AG04450 (cell line): Measurements from ENCODE around the gene EAPP. TPM values are rescaled to one million over a fixed set of nuclear protein-coding genes. Genes with fewer than 3 reads are reported as not detected.
"Not testable (repeated sequence)": the region's sequence is repeated elsewhere in the genome, so short reads cannot be mapped to it uniquely, and the experiment has no call there.

Experiments
- CTCF ChIA-PET: fragments of 300-600, 350-600 bp; formaldehyde crosslinking; extraction: SDS; loops from one replicate; lab custom pipeline; 2022; ENCODE audit warnings: antibody characterized with exemption, inconsistent platforms; lab: Charles Lee
- POLR2A ChIA-PET: fragments of 350-600 bp; formaldehyde crosslinking; extraction: SDS; loops from one replicate; lab custom pipeline; 2021; ENCODE audit warnings: antibody characterized with exemption, inconsistent platforms; lab: Yijun Ruan, JAX
- DNase-seq: peaks from one replicate; pipeline ENCODE4 v3.0.0-alpha.2; 2011; ENCODE audit warnings: low read depth, low spot score
- H3K27ac ChIP-seq: one replicate; pipeline ENCODE4 v1.5.1; 2012; ENCODE audit warnings: low read depth, low read length, control low read depth
- H3K27me3 ChIP-seq: one replicate; pipeline ENCODE4 v1.6.0; 2012; ENCODE audit warnings: low read length; ENCODE audit not compliant: control insufficient read depth, insufficient read depth
- H3K4me3 ChIP-seq: 2 replicates; pipeline ENCODE4 v1.5.1; 2011; ENCODE audit warnings: mild to moderate bottlenecking, low read depth, low read length, control low read depth
- H3K9me3 ChIP-seq: 2 replicates; pipeline ENCODE4 v1.5.1; 2012; ENCODE audit warnings: low read length; ENCODE audit not compliant: control insufficient read depth, insufficient read depth
- CTCF ChIP-seq: IDR thresholded peaks from 2 replicates; pipeline ENCODE4 v1.5.1; 2011; ENCODE audit warnings: low read depth, low read length, control low read depth, inconsistent platforms
- polyA plus RNA-seq: library from polyadenylated mRNA; depleted of rRNA; stranded (reverse); fragments of >200 nt; gene quantifications from 2 replicates; pipeline ENCODE4 v1.2.3, GENCODE V29; 2011

EAPP gene
- polyA plus RNA-seq, 1 experiment = 66.8 TPM

- Histone ChIP-seq H3K27me3 (no peaks in the 10 kb centered on the region), H3K9me3 (no peaks in the 10 kb centered on the region; the same call in 1 of the 2 replicates), H3K27ac (peak overlapping the region; percentile 87), H3K4me3 (peak overlapping the region; percentile 97)
- ChIA-PET POLR2A (no interaction called here), CTCF (no interaction called here)
- TF ChIP-seq CTCF = no peak
- no peak for DNase-seq
These were observed 562 bp downstream of the EAPP start for GRCh38 chr14:34538871-34539406.

- Histone ChIP-seq H3K4me3 (peak overlapping the region; percentile 97), H3K27ac (peak overlapping the region; percentile 65)
- DNase-seq, POLR2A ChIA-PET, H3K27me3 ChIP-seq, H3K9me3 ChIP-seq: not testable (repeated sequence)
- CTCF ChIA-PET = interaction anchor here (1.3 kb wide), 1 partner anchor 215 kb away, joined by 4 read pairs; no protein-coding TSS in a partner anchor
These were observed 1.4 kb downstream of the EAPP start for GRCh38 chr14:34538096-34538495.

- Histone ChIP-seq H3K27ac (peak overlapping the region; percentile 65), H3K9me3 (no peaks in the 10 kb centered on the region; the same call in 1 of the 2 replicates), H3K4me3 (peak overlapping the region; percentile 44), H3K27me3 (no peaks in the 10 kb centered on the region)
- TF ChIP-seq CTCF = no peak
- ChIA-PET POLR2A (interaction anchor here (0.6 kb wide), 1 partner anchor 10 kb away, joined by 13 read pairs; no protein-coding TSS in a partner anchor), CTCF (interaction anchor here (1.1 to 1.3 kb wide), 2 partner anchors 173 to 215 kb away, joined by 3 to 4 read pairs; no protein-coding TSS in a partner anchor)
- DNase-seq = no peak
These were observed 1.9 kb downstream of the EAPP start for GRCh38 chr14:34537677-34538009.

- Histone ChIP-seq H3K9me3 (no peaks in the 10 kb centered on the region; the same call in 1 of the 2 replicates), H3K27me3 (no peaks in the 10 kb centered on the region), H3K27ac (peak overlapping the region; percentile 65), H3K4me3 (peak overlapping the region; percentile 44)
- TF ChIP-seq CTCF = no peak
- peak; percentile 42 for DNase-seq
- CTCF ChIA-PET = interaction anchor here (1.1 to 1.5 kb wide), 3 partner anchors 172 to 214 kb away, joined by 3 to 4 read pairs (median 4); no protein-coding TSS in a partner anchor
- POLR2A ChIA-PET = interaction anchor here (0.6 kb wide), 1 partner anchor 11 kb away, joined by 13 read pairs; no protein-coding TSS in a partner anchor
These were observed 2.4 kb downstream of the EAPP start for GRCh38 chr14:34536951-34537676.

GRCh38 chr14:34527591-34527990 is 11.9 kb downstream of the EAPP start:
- CTCF ChIA-PET = interaction anchor here (0.8 kb wide), 1 partner anchor 8 kb away, joined by 4 read pairs; no protein-coding TSS in a partner anchor
- no peak overlapping the region for H3K4me3 ChIP-seq

GRCh38 chr14:34524216-34524615 is 15.3 kb downstream of the EAPP start:
- DNase-seq, H3K9me3 ChIP-seq, H3K27me3 ChIP-seq, H3K27ac ChIP-seq, POLR2A ChIA-PET, H3K4me3 ChIP-seq, CTCF ChIA-PET: not testable (repeated sequence)

More at GRCh38 chr14:34527591-34527990, 11.9 kb downstream of the EAPP start:
- no peak for DNase-seq
- no peaks in the 10 kb centered on the region for H3K9me3 ChIP-seq
- no peak overlapping the region for H3K27ac ChIP-seq
- POLR2A ChIA-PET = interaction anchor here (0.6 kb wide), 1 partner anchor 194 kb away, joined by 6 read pairs; no protein-coding TSS in a partner anchor
- H3K27me3 ChIP-seq = no peaks in the 10 kb centered on the region
- no peak for TF ChIP-seq CTCF
